GM21360 (cell line): Measurements from ENCODE around the gene BTBD16.

Experiments used
- ATAC-seq: cut with Tn5 transposase; IDR thresholded peaks from one replicate; pipeline ENCODE4 v1.9.1; 2021; ENCODE audit warnings: mild to moderate bottlenecking, moderate library complexity; ENCODE audit not compliant: unreplicated experiment

BTBD16 gene

DNA sequence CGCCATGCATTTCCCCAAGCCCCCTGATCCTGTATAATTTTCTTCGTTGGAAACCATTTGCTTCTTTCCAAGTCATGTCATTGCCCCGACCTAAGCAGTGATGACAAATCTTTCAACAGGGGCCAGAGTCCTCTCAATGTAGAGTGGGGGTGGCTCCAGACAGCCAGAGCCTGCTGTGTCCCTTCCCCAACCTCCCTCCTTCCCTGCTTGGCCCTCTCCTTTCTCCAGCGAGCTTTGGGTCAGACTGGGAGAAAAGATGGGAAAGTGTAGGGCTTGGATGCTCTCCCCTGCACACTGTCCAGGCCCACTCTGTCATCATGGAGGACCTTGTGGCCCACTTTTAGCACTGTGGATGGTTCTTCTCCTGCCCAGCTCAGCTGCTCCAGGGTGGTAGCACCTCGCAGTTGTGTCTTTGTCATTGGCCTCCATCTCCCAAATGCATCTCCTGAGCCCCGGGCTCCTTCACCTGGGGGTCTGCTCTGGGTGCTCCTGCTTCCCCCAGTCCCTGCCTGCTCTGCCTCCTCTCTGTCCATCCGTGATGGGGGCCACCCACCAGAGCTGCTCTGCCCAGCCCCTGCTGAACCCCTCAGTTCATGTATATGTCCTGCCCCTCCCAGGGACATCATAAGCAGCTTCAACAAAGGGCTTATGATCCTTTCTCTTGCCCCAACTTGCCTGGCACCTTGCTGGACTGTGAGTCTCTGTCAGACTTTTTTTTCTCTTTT, 37.5 kb downstream of the BTBD16 start:
- no peak for ATAC-seq

DNA sequence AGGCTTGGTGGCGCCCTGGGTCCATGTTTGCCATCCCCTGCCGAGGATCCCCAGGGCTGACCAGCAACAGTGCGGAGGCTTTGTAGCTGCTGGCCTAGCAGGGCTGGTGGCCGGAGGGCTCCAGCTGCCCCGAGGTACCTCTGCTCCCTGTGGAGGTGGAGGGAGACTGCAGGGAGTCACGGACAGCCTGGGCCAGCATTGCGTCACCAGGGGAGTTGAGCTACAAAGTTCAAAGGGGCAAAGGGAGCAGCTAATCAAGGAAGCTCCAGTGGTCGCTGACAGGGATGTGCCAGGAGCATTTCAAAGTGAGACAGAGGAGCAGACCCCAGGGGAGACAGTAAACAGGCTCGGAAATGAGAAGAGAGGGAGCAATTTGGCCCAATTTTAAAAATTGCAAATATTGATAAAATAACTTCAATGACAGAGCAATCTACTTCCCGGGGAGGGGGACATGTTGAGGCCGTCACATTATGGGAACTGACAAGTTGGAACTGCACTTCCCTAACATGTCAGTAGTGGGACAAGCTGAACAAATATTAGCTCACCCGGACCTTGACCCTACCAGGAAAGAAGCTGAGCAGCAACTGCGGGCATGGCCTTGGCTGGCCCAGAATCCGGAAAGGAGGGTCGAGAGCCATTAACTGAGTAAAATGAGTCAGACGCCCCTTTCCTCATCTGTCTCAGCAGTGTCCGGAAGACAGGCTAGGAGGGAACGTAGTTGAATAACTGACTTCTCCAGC, 39.4 kb downstream of the BTBD16 start:
- no peak for ATAC-seq

- no peak for ATAC-seq
These were observed 39.9 kb downstream of the BTBD16 start for GRCh38 chr10:122311051-122311410.

DNA sequence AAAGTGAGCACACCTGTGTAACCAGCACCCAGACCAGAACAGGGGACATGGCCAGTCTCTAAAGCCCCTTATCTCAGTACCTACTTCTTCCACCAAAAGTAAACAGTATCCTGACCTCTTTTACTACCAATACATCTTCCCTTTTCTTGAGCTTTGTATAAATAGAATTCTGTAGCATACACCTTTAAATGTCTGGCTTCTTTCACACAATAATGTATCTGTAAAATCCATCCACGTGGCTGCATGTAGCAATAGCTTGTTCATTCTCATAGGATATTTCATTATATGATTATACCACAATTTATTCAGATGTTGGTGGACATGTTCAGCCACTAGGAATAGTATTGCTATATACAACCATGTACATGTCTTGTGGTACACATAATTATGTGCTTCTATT, 40.6 kb downstream of the BTBD16 start:
- no peak for ATAC-seq

DNA sequence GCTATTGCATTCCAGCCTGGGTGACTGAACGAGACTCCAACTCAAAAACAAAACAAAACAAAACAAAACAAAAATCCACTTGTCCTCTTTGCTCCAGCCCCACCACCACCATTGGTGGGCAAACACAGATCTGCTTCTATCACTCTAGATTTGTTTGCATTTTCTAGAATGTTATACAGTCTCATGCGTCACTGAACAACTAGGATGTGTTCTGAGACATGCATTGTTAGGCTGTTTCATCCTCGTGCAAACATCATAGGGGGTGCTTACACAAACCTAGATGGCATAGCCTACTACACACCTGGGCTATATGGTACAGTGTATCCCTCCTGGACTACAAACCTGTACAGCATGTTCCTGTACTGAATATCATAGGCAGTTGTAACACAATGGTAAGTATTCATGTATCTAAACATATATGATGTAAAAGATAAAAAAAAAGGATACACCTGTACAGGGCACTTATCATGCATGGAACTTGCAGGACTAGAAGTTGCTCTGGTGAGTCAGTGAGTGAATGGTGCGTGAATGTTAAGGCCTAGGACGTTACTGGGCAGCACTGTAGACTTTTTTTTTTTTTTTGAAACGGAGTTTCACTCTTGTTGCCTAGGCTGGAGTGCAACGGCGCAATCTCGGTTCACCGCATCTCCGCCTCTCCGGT, 45.3 kb downstream of the BTBD16 start:
- no peak for ATAC-seq

- no peak for ATAC-seq
These were observed 50.9 kb downstream of the BTBD16 start for GRCh38 chr10:122321960-122322359.

DNA sequence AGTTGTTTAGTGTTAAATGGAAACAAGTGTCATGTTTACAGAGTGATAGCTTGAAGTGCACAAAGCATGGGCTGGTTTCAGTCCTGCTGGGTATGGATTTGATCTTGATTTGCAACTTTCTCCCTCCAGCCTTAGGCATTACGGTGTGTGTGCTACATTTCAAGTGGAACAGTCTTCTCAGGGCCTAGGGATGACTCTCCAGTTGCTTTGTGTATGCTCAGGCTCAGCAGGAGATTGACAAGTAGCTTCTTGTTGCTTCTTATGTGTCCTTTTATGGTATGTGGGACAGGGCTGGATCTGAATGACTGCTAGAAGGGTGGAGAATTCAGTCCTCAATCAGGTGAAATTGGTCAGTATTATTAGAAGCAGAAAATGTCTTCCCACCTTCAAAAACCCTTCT, 52.1 kb downstream of the BTBD16 start:
- ATAC-seq = no peak

DNA sequence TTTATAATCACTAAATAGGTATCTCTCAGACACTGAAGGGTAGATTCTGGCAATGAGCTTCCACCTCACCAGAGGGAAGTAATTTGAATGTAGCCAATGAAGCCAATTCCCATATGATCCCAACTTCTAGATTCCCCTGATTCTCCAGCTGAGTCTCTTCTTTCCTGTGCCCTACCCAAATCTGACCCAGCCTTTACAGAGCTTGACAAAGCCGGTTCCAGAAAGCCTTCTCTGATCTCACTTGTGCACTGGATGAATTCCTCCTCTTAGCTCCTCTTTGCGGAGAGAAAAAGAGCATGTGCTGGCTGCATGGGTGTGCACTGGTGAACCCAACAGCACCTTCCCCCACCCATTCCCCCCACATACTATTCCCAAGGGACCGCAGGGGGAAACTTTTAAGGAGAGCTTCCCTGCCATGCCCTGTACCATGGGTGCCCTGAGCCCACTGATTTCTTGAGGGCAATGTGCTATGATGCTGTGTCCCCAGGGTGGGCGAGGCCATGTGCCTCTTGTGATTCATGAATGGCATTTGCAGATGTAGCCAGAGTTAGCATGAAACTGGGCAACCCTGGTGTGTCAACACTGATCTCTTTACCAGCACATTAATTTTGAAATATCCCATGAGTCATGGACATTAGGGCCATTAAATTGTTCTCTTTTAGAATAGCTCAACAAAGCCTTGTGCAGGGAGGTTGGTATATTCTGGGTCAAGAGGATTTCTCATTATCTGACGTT, 53.0 kb downstream of the BTBD16 start:
- ATAC-seq = no peak

DNA sequence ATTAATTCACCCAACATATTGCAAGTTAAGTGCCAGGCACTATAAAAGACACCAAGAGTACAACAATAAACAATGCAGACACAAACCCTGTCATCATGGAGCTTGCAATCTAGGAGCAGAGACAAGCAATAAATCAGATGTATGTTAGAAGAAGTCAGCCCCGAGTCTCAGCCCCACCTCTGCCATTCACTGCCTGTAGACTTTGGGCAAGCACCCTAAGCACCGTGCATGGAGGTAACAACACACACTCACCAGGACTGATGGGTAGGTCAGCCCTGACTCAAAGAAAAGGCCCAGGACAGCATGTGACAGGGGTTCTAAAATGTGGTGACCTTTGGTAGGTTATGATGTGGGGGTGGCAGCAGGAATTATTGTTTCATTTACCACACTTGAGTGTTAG, 54.1 kb downstream of the BTBD16 start:
- no peak for ATAC-seq

- no peak for ATAC-seq
These were observed 55.3 kb downstream of the BTBD16 start for GRCh38 chr10:122326385-122326784.

DNA sequence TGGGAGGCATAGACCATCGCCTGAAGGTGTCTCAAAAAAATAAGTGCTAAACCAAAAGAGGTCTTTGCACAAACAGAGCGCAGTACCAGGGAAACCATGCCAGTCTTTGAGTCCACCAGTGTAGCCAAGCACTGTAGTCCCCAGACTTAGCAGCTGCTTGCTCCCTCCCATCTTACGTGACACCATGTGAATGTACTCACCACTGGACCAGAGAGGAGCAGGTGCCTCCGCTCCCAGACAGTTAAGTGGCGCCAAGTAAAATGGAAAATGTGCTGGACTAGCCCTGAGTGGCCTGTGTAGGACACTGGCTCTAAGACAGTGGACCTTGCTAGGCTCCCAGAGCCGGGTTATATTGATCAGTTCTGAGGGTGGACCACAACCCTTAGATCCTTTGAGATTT, 55.7 kb downstream of the BTBD16 start:
- no peak for ATAC-seq

DNA sequence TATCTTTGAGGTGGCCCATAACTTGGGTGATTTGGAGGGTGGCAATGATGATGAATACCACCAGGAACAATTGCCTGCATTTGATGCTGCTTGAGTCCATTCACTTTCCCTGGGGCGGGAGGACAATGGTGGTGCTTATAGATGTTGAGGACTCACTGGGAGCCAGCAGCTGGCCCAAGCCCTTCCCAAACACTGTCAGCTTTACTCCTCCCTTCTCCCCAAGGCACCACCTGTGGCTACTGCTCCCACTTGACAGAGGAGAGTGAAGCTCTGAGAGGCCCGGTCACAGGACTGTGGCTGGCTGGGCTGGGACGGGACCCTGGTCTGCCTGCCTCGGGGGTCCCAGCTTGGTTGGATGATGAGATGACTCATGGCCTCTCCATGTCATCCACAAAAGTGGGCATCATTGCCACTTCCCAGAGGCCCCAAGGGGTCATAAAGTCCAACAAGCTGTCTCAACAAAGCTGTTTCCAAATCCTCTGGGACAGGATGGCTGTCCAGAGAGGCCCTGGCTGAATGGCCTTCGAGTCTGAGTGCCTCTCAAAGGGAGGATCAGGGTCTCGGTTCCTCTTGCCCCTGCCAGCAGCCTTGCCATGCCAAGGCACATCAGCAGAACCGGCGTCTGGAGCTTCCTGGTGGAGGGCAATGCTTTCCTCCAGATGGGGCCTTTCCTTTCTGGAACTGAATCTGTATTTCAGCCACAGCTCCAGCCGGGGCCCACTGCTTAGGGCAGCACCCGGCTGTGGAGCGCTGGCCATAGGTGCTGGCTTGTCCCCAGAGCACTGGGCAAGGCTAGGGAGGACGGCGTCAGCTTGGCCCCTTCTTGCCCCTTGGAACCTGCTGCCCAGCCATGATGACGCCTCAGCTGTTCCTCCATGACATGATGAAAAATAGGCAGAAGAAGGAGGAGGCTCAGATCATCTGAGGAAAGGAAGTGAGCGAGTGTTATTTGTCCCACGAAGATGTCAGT, 56.4 kb downstream of the BTBD16 start:
- ATAC-seq = no peak

GRCh38 chr10:122328676-122329075, 57.6 kb downstream of the BTBD16 start:
- ATAC-seq = no peak

DNA sequence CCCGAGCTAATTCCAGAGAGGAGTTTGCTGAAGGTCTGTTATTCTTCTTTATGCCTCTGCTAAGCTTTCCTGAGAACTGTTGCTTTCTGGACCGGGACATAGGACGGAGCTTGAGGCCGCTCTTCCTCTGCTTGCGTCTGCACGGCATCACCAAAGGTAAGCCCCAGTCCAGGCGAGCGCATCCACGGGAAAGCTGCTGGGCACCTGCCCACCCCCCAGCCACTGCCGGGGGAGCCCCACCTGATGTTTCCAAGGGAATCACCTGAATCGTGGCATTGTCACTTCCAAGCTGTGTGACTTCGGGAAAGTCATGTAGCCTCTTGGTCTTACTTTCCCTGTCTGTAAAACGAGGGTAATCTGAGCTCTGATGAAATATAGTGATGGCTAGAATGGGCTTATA, 58.3 kb downstream of the BTBD16 start:
- no peak for ATAC-seq

DNA sequence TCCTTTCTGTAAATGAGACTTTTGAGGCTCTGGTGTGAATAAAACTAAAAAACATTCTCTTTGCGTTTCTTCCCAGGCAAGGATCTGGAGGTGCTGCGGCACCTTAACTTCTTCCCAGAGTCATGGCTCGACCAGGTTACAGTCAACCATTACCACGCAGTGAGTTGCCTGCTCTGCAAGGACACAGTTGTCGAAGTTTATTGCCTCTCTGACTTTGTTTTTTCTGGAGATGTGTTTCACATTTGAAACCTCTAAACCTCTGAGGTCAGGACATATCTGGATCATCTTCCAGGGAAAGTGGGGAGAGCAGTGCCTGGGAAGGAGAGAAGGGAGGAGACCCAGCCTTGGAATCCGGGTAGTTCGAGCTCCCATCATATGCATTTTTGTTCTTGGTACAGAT, 60.0 kb downstream of the BTBD16 start:
- ATAC-seq = no peak

DNA sequence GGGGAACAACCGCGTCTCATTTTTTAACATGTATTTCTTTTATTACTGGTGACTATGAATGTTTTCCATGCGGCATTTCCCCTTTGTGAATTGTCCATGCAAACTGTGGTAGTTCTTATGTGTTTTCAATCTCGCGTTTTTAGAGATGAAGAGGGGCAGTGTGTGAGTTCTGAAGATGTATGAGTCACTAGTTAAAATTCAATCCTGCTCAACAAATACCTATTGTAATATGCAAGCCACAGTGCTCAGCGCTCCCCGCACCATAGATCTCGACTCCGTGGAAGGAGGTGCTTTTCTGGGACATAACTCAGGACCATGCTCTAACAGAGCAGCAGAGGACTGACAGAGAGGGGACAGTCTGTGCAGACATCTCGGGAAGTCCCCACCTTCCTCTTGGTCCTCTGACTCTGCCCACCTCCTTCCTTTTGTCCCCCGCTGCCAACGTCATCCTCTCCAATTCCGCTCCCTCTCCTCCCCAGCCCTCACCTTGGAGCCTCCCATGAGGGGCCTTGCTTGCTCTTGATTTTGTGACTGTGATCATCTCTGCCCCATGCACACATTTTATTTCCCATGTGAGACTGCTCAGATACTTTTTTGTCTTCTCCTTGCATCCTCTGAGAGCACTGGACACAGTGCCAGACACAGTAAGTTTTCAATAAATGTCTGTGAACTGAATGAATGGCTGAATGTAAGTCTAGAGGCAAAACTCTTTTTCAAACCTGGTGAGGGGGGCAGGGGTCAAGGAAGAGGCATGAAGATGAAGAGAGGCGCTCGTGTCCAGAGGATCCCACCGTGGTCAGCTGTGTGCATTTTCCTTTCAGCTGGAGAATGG, 60.7 kb downstream of the BTBD16 start:
- ATAC-seq = no peak

- ATAC-seq = peak; percentile 63
These were observed 61.9 kb downstream of the BTBD16 start for GRCh38 chr10:122333037-122333436.

DNA sequence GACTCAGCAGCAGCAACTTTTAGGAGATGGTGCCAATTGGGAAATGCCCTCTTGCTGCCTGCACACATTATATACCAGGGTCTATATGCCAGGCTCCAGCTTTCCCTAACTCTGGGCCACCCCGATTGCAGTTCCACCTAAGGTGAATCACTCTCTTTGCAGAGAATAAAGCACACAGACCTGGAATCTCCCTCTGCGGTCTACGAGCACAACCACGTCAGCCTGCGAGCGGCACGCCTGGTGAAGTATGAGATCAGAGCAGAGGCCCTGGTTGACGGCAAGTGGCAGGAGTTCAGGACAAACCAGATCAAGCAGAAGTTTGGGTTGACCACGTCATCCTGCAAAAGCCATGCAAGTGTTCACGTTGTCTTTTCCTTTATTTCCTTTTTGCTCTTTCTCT, 65.2 kb downstream of the BTBD16 start:
- no peak for ATAC-seq

DNA sequence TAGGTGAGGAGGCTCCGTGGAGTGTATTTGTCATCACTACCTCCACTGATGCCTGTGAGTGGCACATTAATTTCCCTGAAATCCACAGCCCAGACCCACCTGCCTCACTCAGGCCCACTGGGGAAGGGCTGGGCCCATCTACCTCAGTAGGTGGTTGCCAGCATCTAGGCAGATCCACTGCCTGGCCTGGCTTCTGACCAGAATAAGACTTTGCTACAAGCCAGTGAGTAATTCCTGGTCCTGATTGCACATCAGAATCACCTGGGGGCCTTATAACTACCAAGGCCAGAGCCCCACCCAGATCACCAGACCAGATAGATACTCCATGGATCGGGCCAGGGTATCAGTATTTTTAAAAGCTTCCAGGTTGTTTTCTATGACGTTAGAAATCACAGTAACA, 65.9 kb downstream of the BTBD16 start:
- ATAC-seq = no peak
